ENCODE results near the gene HEXIM2. TPM values are rescaled to one million over a fixed set of nuclear protein-coding genes. Genes with fewer than 3 reads are reported as not detected.
A peak's percentile ranks its signal among the peaks of the same experiment; 100 is the strongest.

The HEXIM2 gene
- total and polyA plus RNA-seq, 4 donors = 4.3 to 10.6 (median 7.1) TPM

- peaks cover 0 to 34% (median 9%) of the 10 kb centered on the region in 5 donors for H3K4me1 ChIP-seq (ENCODE audit: control insufficient read depth in 5 of 5, insufficient read depth in 5 of 5, low read length in 5 of 5)
- no peaks in the 10 kb centered on the region for H3K36me3 ChIP-seq (ENCODE audit: control insufficient read depth in 4 of 4, insufficient read depth in 4 of 4, low read length in 4 of 4)
- no peaks in the 10 kb centered on the region for H3K9me3 ChIP-seq (ENCODE audit: control insufficient read depth in 4 of 4, insufficient read depth in 3 of 4, low read length in 3 of 4)
- no peak overlapping the region for H3K4me3 ChIP-seq
- 71 to 76% methylated on average over 8 of the region's 8 CpGs for WGBS, 2 donors
- no peaks in the 10 kb centered on the region for H3K27me3 ChIP-seq (ENCODE audit: control insufficient read depth in 3 of 3, insufficient read depth in 3 of 3, low read length in 2 of 3)
- ATAC-seq (ENCODE audit: insufficient read depth, low FRiP score) = no peak
- H3K27ac ChIP-seq (ENCODE audit: low read depth in 1 of 2, low read length in 1 of 2) = peak overlapping the region; percentile 62 to 87
- no peak for TF ChIP-seq CTCF (IDR thresholded peaks at IDR 0.05; ENCODE audit: control extremely low read depth, extremely low read depth)
- H3K9ac ChIP-seq (ENCODE audit: insufficient read depth in 1 of 2, low read length in 2 of 2) = no peak overlapping the region
- DNase-seq = no peak
Observed at GRCh38 chr17:45127207-45127547, 34.5 kb upstream of the HEXIM2 start.

GRCh38 chr17:45127548-45128300 lies 34.0 kb upstream of the HEXIM2 start:
- no peak for ATAC-seq (ENCODE audit: insufficient read depth, low FRiP score)
- TF ChIP-seq CTCF (IDR thresholded peaks at IDR 0.05; ENCODE audit: control extremely low read depth, extremely low read depth) = no peak

GRCh38 chr17:45128331-45128730 lies 33.3 kb upstream of the HEXIM2 start:
- Histone ChIP-seq H3K4me1 (ENCODE audit: control insufficient read depth in 5 of 5, insufficient read depth in 5 of 5, low read length in 5 of 5) (peaks cover 0 to 31% (median 9%) of the 10 kb centered on the region in 5 donors), H3K27me3 (ENCODE audit: control insufficient read depth in 3 of 3, insufficient read depth in 3 of 3, low read length in 2 of 3) (no peaks in the 10 kb centered on the region), H3K9ac (ENCODE audit: insufficient read depth in 1 of 2, low read length in 2 of 2) (no peak overlapping the region), H3K36me3 (ENCODE audit: control insufficient read depth in 4 of 4, insufficient read depth in 4 of 4, low read length in 4 of 4) (no peaks in the 10 kb centered on the region), H3K27ac (ENCODE audit: low read depth in 1 of 2, low read length in 1 of 2) (peak overlapping the region; percentile 62 to 87), H3K4me3 (no peak overlapping the region), H3K9me3 (ENCODE audit: control insufficient read depth in 4 of 4, insufficient read depth in 3 of 4, low read length in 3 of 4) (no peaks in the 10 kb centered on the region)
- no peak for TF ChIP-seq CTCF (IDR thresholded peaks at IDR 0.05; ENCODE audit: control extremely low read depth, extremely low read depth)
- DNase-seq = no peak
- ATAC-seq (ENCODE audit: insufficient read depth, low FRiP score) = no peak
- WGBS, 2 donors = 80 to 82% methylated on average over 5 of the region's 5 CpGs

More at GRCh38 chr17:45127548-45128300, 34.0 kb upstream of the HEXIM2 start:
- Histone ChIP-seq H3K36me3 (ENCODE audit: control insufficient read depth in 4 of 4, insufficient read depth in 4 of 4, low read length in 4 of 4) (no peaks in the 10 kb centered on the region), H3K9me3 (ENCODE audit: control insufficient read depth in 4 of 4, insufficient read depth in 3 of 4, low read length in 3 of 4) (no peaks in the 10 kb centered on the region), H3K4me3 (no peak overlapping the region), H3K27me3 (ENCODE audit: control insufficient read depth in 3 of 3, insufficient read depth in 3 of 3, low read length in 2 of 3) (no peaks in the 10 kb centered on the region), H3K27ac (ENCODE audit: low read depth in 1 of 2, low read length in 1 of 2) (peak overlapping the region; percentile 62 to 87), H3K9ac (ENCODE audit: insufficient read depth in 1 of 2, low read length in 2 of 2) (no peak overlapping the region), H3K4me1 (ENCODE audit: control insufficient read depth in 5 of 5, insufficient read depth in 5 of 5, low read length in 5 of 5) (peaks cover 0 to 33% (median 9%) of the 10 kb centered on the region in 5 donors)
- WGBS, 2 donors = 42 to 62% methylated on average over 20 of the region's 20 CpGs
- peak in 2 of 3 donors; percentile 34 to 54 for DNase-seq

All from lung (tissue), 12 donors.